Esophagus squamous epithelium (tissue), 5 donors: Measurements from ENCODE around the gene EPC2. TPM values are rescaled to one million over a fixed set of nuclear protein-coding genes. Genes with fewer than 3 reads are reported as not detected.

Experiments used
- DNase-seq: peaks from one replicate; lab custom pipeline; 2025; lab: John Stamatoyannopoulos, UW
- H3K27ac ChIP-seq, 4 donors: fragments of 200-600 bp; sonication (generic); one replicate each; pipeline ENCODE4 v1.5.1; 2016 to 2019; ENCODE audit warnings: mild to moderate bottlenecking in 1 of 4
- H3K27me3 ChIP-seq, 4 donors: fragments of 200-600 bp; sonication (generic); 1 replicate in 3 of 4; 2 replicates in 1 of 4; pipeline versions ENCODE4 v1.5.1 to v1.6.0; 2017 to 2021; ENCODE audit warnings: antibody characterized with exemption in 1 of 4
- H3K36me3 ChIP-seq, 3 donors: fragments of 200-600 bp; sonication (generic); one replicate each; pipeline ENCODE4 v1.5.1; 2016 to 2019
- H3K4me1 ChIP-seq, 3 donors: fragments of 200-600 bp; sonication (generic); one replicate each; pipeline ENCODE4 v1.5.1; 2017 to 2019
- H3K4me3 ChIP-seq, 4 donors: fragments of 200-600 bp; sonication (generic); 1 replicate in 3 of 4; 2 replicates in 1 of 4; pipeline ENCODE4 v1.5.1; 2016 to 2019; ENCODE audit warnings: mild to moderate bottlenecking in 2 of 4, moderate library complexity in 1 of 4
- H3K9me3 ChIP-seq, 3 donors: fragments of 200-600 bp; sonication (generic); one replicate each; pipeline ENCODE4 v1.5.1; 2016 to 2019
- POLR2A ChIP-seq, 4 donors: fragments of 450-650 bp; IDR thresholded peaks; one replicate each; pipeline ENCODE4 v1.6.1; 2017; ENCODE audit warnings: antibody characterized with exemption in 4 of 4, mild to moderate bottlenecking in 4 of 4, moderate library complexity in 3 of 4
- WGBS, 2 donors: methylation state at CpG; one replicate each; pipeline ENCODE4 v1.1.5; 2018; 5-methylcytosine and 5-hydroxymethylcytosine counted together
- intact Hi-C: fragments of 100-400 bp; cut with DNase I; formaldehyde crosslinking; loops from one replicate; pipeline ENCODE4 v1.15.0; 2022
- small RNA-seq, 4 donors: library from RNA; depleted of rRNA; stranded (forward); fragments of <200 nt; gene quantifications; one replicate each; pipeline ENCODE3, GENCODE V24; 2016
- total RNA-seq, 4 donors: library from RNA; depleted of rRNA; stranded (reverse); fragments of >200 nt; gene quantifications; one replicate each; pipeline ENCODE4 v1.1.0, GENCODE V29; 2016
- TF ChIP-seq, protein P1 (sequence below), 6 experiments: fragments of 450-650 bp in 4 of 6; fragments of 200-600 bp in 2 of 6; sonication (generic) in 2 of 6; IDR thresholded peaks; one replicate each; pipeline ENCODE4 v1.5.1; 2016 to 2019; ENCODE audit warnings: antibody characterized with exemption in 6 of 6, mild to moderate bottlenecking in 4 of 6, moderate library complexity in 4 of 6
- donor health status: DM: yes; HTN: yes; CAD: no.

The EPC2 gene
- total RNA-seq, 4 donors from 2014 or later: 10.6 to 29.2 (median 15.4) TPM

DNA sequence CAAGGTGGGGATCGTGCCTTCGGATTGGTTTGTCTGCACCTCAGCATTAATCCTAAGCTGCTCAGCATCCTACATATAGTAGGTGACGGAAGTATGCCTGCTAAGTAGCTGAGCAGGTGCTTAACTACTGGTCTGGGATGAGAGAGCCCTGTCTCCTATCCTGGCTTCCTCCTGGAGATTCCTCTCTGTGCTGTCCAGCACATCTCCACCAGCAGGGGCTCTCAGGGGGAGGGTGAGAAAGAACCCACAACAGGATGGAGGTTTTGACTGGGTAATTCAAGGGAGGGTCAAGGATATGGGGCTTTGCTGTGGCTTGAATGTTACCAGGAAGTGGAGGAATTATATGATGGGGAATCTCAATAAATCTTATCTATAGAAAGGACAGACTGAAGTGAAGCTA, 185.1 kb downstream of the EPC2 start:
- TF ChIP-seq, protein P1, sequence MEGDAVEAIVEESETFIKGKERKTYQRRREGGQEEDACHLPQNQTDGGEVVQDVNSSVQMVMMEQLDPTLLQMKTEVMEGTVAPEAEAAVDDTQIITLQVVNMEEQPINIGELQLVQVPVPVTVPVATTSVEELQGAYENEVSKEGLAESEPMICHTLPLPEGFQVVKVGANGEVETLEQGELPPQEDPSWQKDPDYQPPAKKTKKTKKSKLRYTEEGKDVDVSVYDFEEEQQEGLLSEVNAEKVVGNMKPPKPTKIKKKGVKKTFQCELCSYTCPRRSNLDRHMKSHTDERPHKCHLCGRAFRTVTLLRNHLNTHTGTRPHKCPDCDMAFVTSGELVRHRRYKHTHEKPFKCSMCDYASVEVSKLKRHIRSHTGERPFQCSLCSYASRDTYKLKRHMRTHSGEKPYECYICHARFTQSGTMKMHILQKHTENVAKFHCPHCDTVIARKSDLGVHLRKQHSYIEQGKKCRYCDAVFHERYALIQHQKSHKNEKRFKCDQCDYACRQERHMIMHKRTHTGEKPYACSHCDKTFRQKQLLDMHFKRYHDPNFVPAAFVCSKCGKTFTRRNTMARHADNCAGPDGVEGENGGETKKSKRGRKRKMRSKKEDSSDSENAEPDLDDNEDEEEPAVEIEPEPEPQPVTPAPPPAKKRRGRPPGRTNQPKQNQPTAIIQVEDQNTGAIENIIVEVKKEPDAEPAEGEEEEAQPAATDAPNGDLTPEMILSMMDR (IDR thresholded peaks at IDR 0.05): no peak
- TF ChIP-seq POLR2A (IDR thresholded peaks at IDR 0.05): no peak
- intact Hi-C loops: no loop called here
- Histone ChIP-seq H3K4me1 (no peaks in the 10 kb centered on the region), H3K27ac (no peak overlapping the region), H3K4me3 (no peak overlapping the region), H3K27me3 (no peaks in the 10 kb centered on the region), H3K36me3 (no peaks in the 10 kb centered on the region), H3K9me3 (no peaks in the 10 kb centered on the region)
- DNase-seq: no peak
- 60 to 83% methylated on average over 3 of the region's 3 CpGs for whole genome bisulfite sequencing, 2 donors

DNA sequence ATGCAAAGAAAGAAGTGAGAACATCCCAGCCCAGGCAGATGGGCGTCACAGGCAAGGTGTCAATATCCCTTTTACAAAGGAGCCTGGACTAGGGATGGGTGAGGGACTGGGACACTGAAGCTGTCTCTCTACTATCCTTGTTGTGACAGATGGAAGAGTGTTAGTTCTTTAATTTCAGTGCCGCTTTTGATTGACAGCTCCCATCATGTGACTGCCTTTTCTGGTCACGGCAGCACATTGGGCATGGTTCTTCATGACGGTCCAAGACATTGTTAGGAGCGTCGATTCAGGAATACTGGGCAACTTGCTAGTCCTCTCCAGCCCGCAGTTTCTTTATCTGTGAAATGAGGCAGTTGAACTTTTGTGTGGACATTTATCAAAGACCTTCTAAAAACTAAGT, 188.1 kb downstream of the EPC2 start:
- DNase-seq: no peak
- 79% methylated on average over 7 of the region's 7 CpGs for WGBS, 2 donors
- Histone ChIP-seq H3K4me3 (no peak overlapping the region), H3K27ac (no peak overlapping the region), H3K27me3 (no peaks in the 10 kb centered on the region), H3K36me3 (no peaks in the 10 kb centered on the region), H3K9me3 (no peaks in the 10 kb centered on the region), H3K4me1 (no peaks in the 10 kb centered on the region)
- no peak for TF ChIP-seq POLR2A (IDR thresholded peaks at IDR 0.05)
- TF ChIP-seq, protein P1 (IDR thresholded peaks at IDR 0.05): no peak
- intact Hi-C loops: no loop called here

Small RNA genes within 50 kb of the gene (small RNA-seq; reads per million reads assigned to genes)
- gene RNU2-9P (0 reads per million in 4 donors), gene RPS29P8 (0 to 0.30 (median 0) reads per million in 4 donors)

Other genes with a start within 250 kb of the EPC2 start
- gene KIF5C, start 230.5 kb downstream of the EPC2 start, total RNA-seq: 1 to 10 TPM in 1 of 4 donors, under 1 TPM in 2, not detected in 1; 0.09 to 2.3 (median 0.41) TPM